GM12878 (cell line): Measurements from ENCODE around the gene CPS1. TPM values are rescaled to one million over a fixed set of nuclear protein-coding genes. Genes with fewer than 3 reads are reported as not detected.

ENCODE experiments used
- ATAC-seq: fragments of 200-7000 bp; cut with Tn5 transposase; 3 replicates; pipeline ENCODE4 v1.9.1; 2020; ENCODE audit warnings: mild to moderate bottlenecking, moderate library complexity
- BruUV-seq: library from RNA; stranded (reverse); fragments of 400-500 nt; replicated peaks from 2 replicates; lab custom pipeline; 2021; lab: Mats Ljungman, UMichigan
- CTCF ChIA-PET: fragments of 300-600 bp; sonication (Branson Sonifier 250); formaldehyde crosslinking; extraction: SDS; loops from one replicate; lab custom pipeline; 2021; ENCODE audit warnings: inconsistent platforms; lab: Yijun Ruan, JAX
- POLR2A ChIA-PET: fragments of 350-600 bp; formaldehyde crosslinking; extraction: SDS; loops from one replicate; lab custom pipeline; 2021; ENCODE audit warnings: inconsistent platforms; lab: Charles Lee
- RAD21 ChIA-PET: fragments of 300-600 bp; sonication (Branson Sonifier 250); formaldehyde crosslinking; loops from one replicate; lab custom pipeline; 2023; ENCODE audit warnings: antibody characterized with exemption; ENCODE audit not compliant: unreplicated experiment; lab: Charles Lee
- SMC1A ChIA-PET: fragments of 300-600 bp; sonication (Branson Sonifier 250); formaldehyde crosslinking; loops from one replicate; lab custom pipeline; 2023; ENCODE audit not compliant: unreplicated experiment, uncharacterized antibody; lab: Charles Lee
- DNase-seq: peaks from one replicate; pipeline ENCODE4 v3.0.0-alpha.2; 2011; ENCODE audit warnings: low read depth, low spot score
- FAIRE-seq: peaks from 3 replicates; lab custom pipeline; 2011; peaks lifted over from hg19 to GRCh38; lab: Jason Lieb, UNC
- H2AFZ ChIP-seq: 2 replicates; pipeline ENCODE4 v1.6.0; 2011; ENCODE audit warnings: low read depth, low read length, control low read depth; ENCODE audit not compliant: control insufficient read depth
- H3K27ac ChIP-seq: 2 replicates; pipeline ENCODE4 v1.5.1; 2011; ENCODE audit warnings: control low read depth; ENCODE audit not compliant: control insufficient read depth, insufficient read depth
- H3K27me3 ChIP-seq, 2 experiments: replicated peaks in 1 of 2; 2 replicates each; pipeline versions ENCODE4 v1.6.0 to v1.6.1; 2011; ENCODE audit warnings: low read length in 1 of 2; ENCODE audit not compliant: control insufficient read depth in 2 of 2, insufficient read depth in 2 of 2
- H3K36me3 ChIP-seq, 2 experiments: 2 replicates each; pipeline ENCODE4 v1.5.1; 2011; ENCODE audit warnings: low read length in 1 of 2; ENCODE audit not compliant: control insufficient read depth in 2 of 2, insufficient read depth in 2 of 2
- H3K4me1 ChIP-seq: 2 replicates; pipeline ENCODE4 v1.6.1; 2011; ENCODE audit warnings: mild to moderate bottlenecking, low read length, moderate library complexity, mixed read lengths; ENCODE audit not compliant: control insufficient read depth, insufficient read depth
- H3K4me2 ChIP-seq: 2 replicates; pipeline ENCODE4 v1.6.0; 2011; ENCODE audit warnings: control low read depth; ENCODE audit not compliant: control insufficient read depth, insufficient read depth
- H3K4me3 ChIP-seq: fragments of 200-600 bp; sonication (generic); 2 replicates; pipeline ENCODE4 v1.5.1; 2016
- H3K79me2 ChIP-seq: 2 replicates; pipeline ENCODE4 v1.6.0; 2011; ENCODE audit warnings: low read length; ENCODE audit not compliant: control insufficient read depth, insufficient read depth
- H3K9ac ChIP-seq: 2 replicates; pipeline ENCODE4 v1.8.0; 2011; ENCODE audit warnings: low read length, control low read depth, mixed read lengths; ENCODE audit not compliant: control insufficient read depth, insufficient read depth
- H3K9me3 ChIP-seq: replicated peaks from 3 replicates; pipeline ENCODE4 v1.5.1; 2011; ENCODE audit warnings: mild to moderate bottlenecking, low read length; ENCODE audit not compliant: control insufficient read depth, insufficient read depth
- H4K20me1 ChIP-seq: 2 replicates; pipeline ENCODE4 v1.6.0; 2011; ENCODE audit not compliant: control insufficient read depth, insufficient read depth
- BRCA1 ChIP-seq: IDR thresholded peaks from 2 replicates; pipeline ENCODE4 v1.6.1; 2011; ENCODE audit warnings: low read depth, low read length, improper control_type of control experiment
- GABPA ChIP-seq: IDR thresholded peaks from 2 replicates; pipeline ENCODE4 v1.6.1; 2014; ENCODE audit warnings: antibody characterized with exemption, low read depth, mild to moderate bottlenecking, inconsistent platforms
- NFYB ChIP-seq: IDR thresholded peaks from 2 replicates; pipeline ENCODE4 v1.6.1; 2011; ENCODE audit warnings: low read depth, mild to moderate bottlenecking, low read length, improper control_type of control experiment, moderate library complexity; ENCODE audit not compliant: insufficient read depth
- NR2C2 ChIP-seq: IDR thresholded peaks from 2 replicates; pipeline ENCODE4 v1.6.1; 2011; ENCODE audit warnings: borderline replicate concordance, low read depth; ENCODE audit not compliant: control insufficient read depth, insufficient read length
- RFX5 ChIP-seq: IDR thresholded peaks from 2 replicates; pipeline ENCODE4 v1.6.1; 2011; ENCODE audit warnings: low read depth, low read length, improper control_type of control experiment
- TCF3 ChIP-seq: IDR thresholded peaks from 2 replicates; pipeline ENCODE4 v1.6.1; 2012; ENCODE audit warnings: low read depth, mild to moderate bottlenecking, low read length, borderline replicate concordance; ENCODE audit not compliant: insufficient read depth
- ZNF207 ChIP-seq: fragments of 450-650 bp; IDR thresholded peaks from 2 replicates; pipeline ENCODE4 v1.6.1; 2014; ENCODE audit warnings: antibody characterized with exemption, mild to moderate bottlenecking, borderline replicate concordance
- ZNF24 ChIP-seq: fragments of 450-650 bp; IDR thresholded peaks from 2 replicates; pipeline ENCODE4 v1.6.1; 2017; ENCODE audit warnings: antibody characterized with exemption, mild to moderate bottlenecking
- WGBS: methylation state at CpG from one replicate; pipeline ENCODE4 v1.1.6; 2016; ENCODE audit warnings: low lambda C conversion rate; ENCODE audit not compliant: insufficient replicate concordance, insufficient coverage; ENCODE audit errors: missing lambda C conversion rate; 5-methylcytosine and 5-hydroxymethylcytosine counted together
- in situ Hi-C: fragments of 300-500 bp; cut with MboI; formaldehyde crosslinking; loops from 9 replicates; pipeline ENCODE4 v1.14.3; 2018; ENCODE audit warnings: mixed read lengths
- intact Hi-C: fragments of 100-400 bp; cut with micrococcal nuclease; formaldehyde crosslinking; loops from one replicate; pipeline ENCODE4 v1.14.2; 2022; ENCODE audit not compliant: unreplicated experiment
- polyA plus RNA-seq, 11 experiments: library from polyadenylated mRNA; depleted of rRNA in 4 of 11; unstranded in 6 of 11; stranded (reverse) in 5 of 11; fragments of >200 nt; fragmentation: Nextera tagmentation in 4 of 11; fragmentation: Illumina TruSeq in 1 of 11; extraction: Ambion mirVana in 4 of 11; extraction: Trizol in 1 of 11; gene quantifications; 1 replicate in 1 of 11; 2 replicates in 10 of 11; pipeline versions ENCODE4 v1.2.1 to v1.2.3, GENCODE V29; 2011 to 2016; ENCODE audit warnings: inconsistent platforms in 2 of 11, missing spikeins in 2 of 11, low read depth in 1 of 11
- total RNA-seq, 4 experiments: library from RNA; depleted of rRNA in 3 of 4; stranded (reverse); fragments of >200 nt in 3 of 4; fragmentation: Illumina TruSeq in 1 of 4; extraction: Trizol in 1 of 4; gene quantifications; 2 replicates each; pipeline versions ENCODE4 v1.2.1 to v1.2.3, GENCODE V29; 2013 to 2021
- TF ChIP-seq, protein P1 (sequence below): IDR thresholded peaks from 2 replicates; pipeline ENCODE4 v1.6.1; 2011; ENCODE audit warnings: borderline replicate concordance, low read depth, mild to moderate bottlenecking, moderate library complexity, mixed read lengths, low read length; ENCODE audit not compliant: insufficient read depth; ENCODE audit errors: extremely low read length
- TF ChIP-seq, protein P2 (sequence below): fragments of 150-350 bp; IDR thresholded peaks from 2 replicates; pipeline ENCODE4 v1.6.1; 2014; ENCODE audit warnings: mild to moderate bottlenecking, low read depth, low read length

CPS1 gene
- total and polyA plus RNA-seq, 10 of the 15 experiments (the other 5 are each of a cell fraction or from before 2014, with no cell fraction given), result 0.20 to 4.6 (median 0.55) TPM

- H3K4me1 ChIP-seq, result no peaks in the 10 kb centered on the region
- CTCF ChIA-PET, result interaction anchor here (1.4 to 2.7 kb wide), 3 partner anchors 19 to 132 kb away, joined by 3 to 9 read pairs (median 3); no protein-coding TSS in a partner anchor
- SMC1A ChIA-PET, result interaction anchor here (1.2 to 1.9 kb wide), 2 partner anchors 13 to 28 kb away, joined by 3 to 5 read pairs; no protein-coding TSS in a partner anchor
- no peak overlapping the region for H3K4me2 ChIP-seq
- DNase-seq (no peak), FAIRE-seq (no peak), ATAC-seq (no peak)
- no peaks in the 10 kb centered on the region for H3K36me3 ChIP-seq
- H3K9ac ChIP-seq, result no peak overlapping the region
- 9% methylated on average over 5 of the region's 5 CpGs for WGBS
- in situ Hi-C loops (no loop called here), intact Hi-C loops (no loop called here)
- RAD21 ChIA-PET, result interaction anchor here (0.7 kb wide), 1 partner anchor 28 kb away, joined by 3 read pairs; no protein-coding TSS in a partner anchor
- no peaks in the 10 kb centered on the region for H3K27me3 ChIP-seq
- no peaks in the 10 kb centered on the region for H4K20me1 ChIP-seq
- H3K79me2 ChIP-seq, result no peaks in the 10 kb centered on the region
- H3K27ac ChIP-seq, result no peak overlapping the region
- no TSS peak for BruUV-seq
- H3K4me3 ChIP-seq, result no peak overlapping the region
- TF ChIP-seq, protein P1, sequence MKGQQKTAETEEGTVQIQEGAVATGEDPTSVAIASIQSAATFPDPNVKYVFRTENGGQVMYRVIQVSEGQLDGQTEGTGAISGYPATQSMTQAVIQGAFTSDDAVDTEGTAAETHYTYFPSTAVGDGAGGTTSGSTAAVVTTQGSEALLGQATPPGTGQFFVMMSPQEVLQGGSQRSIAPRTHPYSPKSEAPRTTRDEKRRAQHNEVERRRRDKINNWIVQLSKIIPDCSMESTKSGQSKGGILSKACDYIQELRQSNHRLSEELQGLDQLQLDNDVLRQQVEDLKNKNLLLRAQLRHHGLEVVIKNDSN, result no peak
- POLR2A ChIA-PET, result no interaction called here
- no peaks in the 10 kb centered on the region for H3K9me3 ChIP-seq
- H2AFZ ChIP-seq, result no peak overlapping the region
These were observed 25.3 kb upstream of the CPS1 start for GRCh38 chr2:210531050-210531449.

DNA sequence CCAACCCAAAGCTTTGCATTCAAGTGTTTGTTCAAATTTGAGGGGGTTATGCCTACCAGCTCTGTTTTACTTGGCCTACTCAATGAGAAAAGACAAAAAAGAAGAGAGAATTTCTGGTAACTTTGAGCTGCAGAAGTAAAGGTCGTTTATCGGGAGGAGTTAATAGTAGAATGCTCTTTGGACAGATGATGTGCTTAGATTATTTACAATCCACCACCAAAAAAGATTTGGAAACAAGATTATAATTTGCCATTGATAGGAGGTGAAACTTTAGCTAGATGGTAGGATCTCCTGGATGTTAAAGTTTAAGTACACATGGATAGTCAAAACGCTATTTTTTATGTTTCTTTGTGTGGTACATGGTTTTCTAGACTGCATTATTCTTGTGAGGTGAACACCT, 24.9 kb upstream of the CPS1 start:
- Histone ChIP-seq H3K4me1 (no peaks in the 10 kb centered on the region), H3K27me3 (no peaks in the 10 kb centered on the region), H3K4me3 (no peak overlapping the region), H4K20me1 (no peaks in the 10 kb centered on the region), H3K79me2 (no peaks in the 10 kb centered on the region), H3K9me3 (no peaks in the 10 kb centered on the region), H2AFZ (no peak overlapping the region), H3K36me3 (no peaks in the 10 kb centered on the region), H3K4me2 (no peak overlapping the region), H3K27ac (no peak overlapping the region), H3K9ac (no peak overlapping the region)
- in situ Hi-C loops (no loop called here), intact Hi-C loops (no loop called here)
- DNase-seq (no peak), FAIRE-seq (no peak), ATAC-seq (no peak)
- ChIA-PET POLR2A (no interaction called here), RAD21 (interaction anchor here (0.7 kb wide), 1 partner anchor 28 kb away, joined by 3 read pairs; no protein-coding TSS in a partner anchor), CTCF (interaction anchor here (1.4 to 2.7 kb wide), 3 partner anchors 19 to 132 kb away, joined by 3 to 9 read pairs (median 3); no protein-coding TSS in a partner anchor), SMC1A (interaction anchor here (0.8 to 1.9 kb wide), 3 partner anchors 13 to 69 kb away, joined by 3 to 5 read pairs (median 3); no protein-coding TSS in a partner anchor)
- TF ChIP-seq ZNF24, result no peak
- TF ChIP-seq NFYB, result no peak
- TF ChIP-seq GABPA, result no peak
- TF ChIP-seq ZNF207, result no peak
- no peak for TF ChIP-seq NR2C2
- TF ChIP-seq RFX5, result no peak
- no peak for TF ChIP-seq BRCA1
- TF ChIP-seq, protein P2, sequence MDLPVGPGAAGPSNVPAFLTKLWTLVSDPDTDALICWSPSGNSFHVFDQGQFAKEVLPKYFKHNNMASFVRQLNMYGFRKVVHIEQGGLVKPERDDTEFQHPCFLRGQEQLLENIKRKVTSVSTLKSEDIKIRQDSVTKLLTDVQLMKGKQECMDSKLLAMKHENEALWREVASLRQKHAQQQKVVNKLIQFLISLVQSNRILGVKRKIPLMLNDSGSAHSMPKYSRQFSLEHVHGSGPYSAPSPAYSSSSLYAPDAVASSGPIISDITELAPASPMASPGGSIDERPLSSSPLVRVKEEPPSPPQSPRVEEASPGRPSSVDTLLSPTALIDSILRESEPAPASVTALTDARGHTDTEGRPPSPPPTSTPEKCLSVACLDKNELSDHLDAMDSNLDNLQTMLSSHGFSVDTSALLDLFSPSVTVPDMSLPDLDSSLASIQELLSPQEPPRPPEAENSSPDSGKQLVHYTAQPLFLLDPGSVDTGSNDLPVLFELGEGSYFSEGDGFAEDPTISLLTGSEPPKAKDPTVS, result no peak
- no peak for TF ChIP-seq TCF3
- no TSS peak for BruUV-seq
- WGBS, result 31% methylated on average over 3 of the region's 3 CpGs
